DMS 273 treated with DMSO at 0.1 percent for 48 hours (cell line): ENCODE measurements around the gene DACH1.

Source experiments
- DNase-seq: peaks from one replicate; lab custom pipeline; 2025; lab: John Stamatoyannopoulos, UW

The DACH1 gene

DNA sequence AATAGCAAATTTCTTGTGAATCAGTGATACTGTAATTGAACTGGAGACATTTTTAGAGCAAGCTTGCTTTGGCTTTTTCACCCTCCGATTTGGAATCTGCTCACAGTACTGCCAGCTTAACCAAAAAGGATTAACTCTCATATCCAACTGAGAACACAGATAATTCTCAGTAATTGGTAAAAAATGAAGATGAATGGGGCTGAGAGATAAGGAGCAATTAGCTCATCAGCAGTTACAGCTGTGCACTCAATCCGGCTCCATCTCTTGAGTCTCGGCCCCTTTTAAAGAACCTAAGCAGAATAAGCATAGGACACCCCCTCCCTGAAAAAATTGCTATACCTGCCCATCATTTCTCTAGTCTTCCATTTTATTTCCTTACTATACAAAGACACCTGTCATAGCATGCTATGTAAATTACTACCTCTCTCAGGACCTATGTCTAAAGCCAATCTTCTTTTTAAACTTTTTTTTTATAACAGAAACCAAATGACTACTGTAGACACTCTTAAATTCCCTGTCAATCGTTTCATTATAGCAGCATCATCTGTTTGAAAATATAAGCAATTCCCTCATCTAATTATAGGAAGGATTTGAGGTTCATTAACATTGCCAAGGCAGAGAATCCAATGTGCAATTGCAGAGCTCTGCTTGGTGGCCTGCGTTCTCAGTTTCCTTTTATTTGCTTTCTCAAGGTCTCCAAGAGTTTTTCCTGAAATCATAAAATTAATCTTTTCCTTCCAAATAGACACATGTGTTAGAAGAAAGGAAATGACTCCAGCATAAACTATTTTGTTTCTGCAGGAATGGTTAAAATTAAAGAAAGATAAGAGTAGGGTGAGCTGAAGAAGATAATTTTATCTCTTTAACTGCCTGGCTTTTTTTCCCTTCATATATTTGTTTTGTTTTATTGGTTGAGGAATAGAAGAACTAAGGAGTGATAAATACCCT lies 242.1 kb downstream of the DACH1 start:
- DNase-seq = no peak

DNA sequence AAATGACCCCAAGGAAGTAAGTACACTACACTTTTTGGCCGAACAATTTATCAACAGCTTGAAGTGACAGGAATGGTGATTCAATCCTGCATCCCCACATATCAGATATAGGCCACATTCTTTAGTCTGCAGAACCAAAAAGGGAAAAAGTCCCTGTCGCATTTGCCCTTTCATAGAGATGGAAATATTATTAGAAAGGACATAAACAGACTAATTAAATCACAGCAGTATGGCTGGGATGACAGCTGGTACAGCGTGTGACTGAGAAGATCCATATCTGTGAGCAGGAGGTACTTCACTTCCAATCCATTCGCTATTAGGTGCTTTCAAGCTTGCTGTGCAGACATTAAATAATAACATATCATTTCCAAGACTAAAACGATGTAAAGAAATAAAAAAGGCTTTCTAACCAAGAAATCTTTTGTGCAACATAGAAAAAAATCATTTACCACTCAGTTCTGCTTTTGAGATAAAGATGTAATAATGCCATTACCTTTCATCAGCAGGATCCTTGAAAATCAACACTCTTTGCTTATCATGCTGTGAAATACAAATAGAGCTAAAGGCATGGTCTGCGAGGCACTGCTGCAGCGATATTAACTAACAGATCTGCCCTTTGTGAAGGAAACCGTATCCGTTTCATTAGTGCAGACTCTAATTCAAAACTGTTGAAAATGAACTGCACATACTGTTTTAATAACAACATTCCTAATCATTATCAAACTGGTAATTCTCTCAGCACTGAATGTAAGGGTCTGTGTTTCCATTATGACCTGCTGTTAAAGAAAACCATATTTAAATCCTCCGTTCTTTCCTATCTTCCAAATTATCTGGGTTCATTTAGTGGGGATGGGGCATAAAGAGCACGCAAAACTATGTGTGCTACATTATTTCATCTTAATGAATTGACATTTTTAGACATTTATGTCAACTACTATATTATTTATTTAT lies 245.6 kb downstream of the DACH1 start:
- DNase-seq = peak; percentile 77

DNA sequence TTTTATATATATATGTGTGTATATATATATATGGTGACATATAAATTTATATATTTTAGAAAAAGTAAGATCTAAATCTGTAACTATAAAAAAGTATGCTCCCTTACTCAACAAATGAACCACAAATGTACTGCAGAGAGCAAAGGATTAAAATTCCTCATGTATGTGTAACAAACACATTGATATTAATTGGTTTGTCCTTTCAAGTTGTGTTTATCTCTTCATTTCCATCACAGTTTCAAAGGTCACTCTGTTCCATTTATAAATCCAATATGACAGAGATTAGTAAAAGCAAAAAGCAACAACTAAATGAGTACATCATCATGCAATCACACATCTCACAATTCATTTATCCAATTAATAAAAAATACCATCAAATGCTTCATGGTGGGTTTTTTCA lies 247.9 kb downstream of the DACH1 start:
- DNase-seq = no peak

DNA sequence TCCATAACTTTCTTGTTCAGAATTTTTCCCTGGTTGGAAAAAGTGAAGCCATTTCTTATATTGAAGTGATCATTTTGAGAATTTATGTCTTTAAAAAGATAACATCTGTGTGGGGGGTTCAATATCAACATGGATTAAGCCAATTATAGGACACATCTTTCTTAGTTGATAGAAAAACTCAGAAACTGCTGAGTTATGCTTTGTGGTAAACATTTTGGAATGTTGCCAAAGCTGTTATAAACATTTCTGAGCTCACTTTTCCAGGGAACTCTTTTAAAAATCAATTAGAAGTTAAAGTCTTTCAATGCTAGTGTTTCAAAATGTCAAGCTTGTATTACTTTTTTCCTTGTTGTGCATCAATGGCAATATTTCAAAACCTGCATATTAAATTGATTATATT lies 248.8 kb downstream of the DACH1 start:
- no peak for DNase-seq

DNA sequence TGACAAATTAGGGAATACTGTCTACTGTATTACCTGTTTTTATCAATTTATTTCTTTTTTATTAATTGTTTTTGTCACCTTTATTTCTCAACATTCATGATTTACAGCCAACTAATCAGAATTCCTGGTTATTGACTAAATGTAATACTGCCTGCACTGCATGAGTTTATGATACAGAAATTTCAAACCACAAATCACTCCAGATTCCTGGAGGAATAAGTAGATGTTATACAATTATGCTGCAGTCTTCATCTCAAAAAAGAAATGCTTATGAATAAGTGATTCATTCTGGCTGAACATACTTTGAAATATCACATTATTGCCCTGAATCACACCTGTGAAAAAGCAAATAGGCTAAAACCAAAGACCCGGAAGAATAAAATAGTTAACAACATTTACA lies 249.7 kb downstream of the DACH1 start:
- no peak for DNase-seq

DNA sequence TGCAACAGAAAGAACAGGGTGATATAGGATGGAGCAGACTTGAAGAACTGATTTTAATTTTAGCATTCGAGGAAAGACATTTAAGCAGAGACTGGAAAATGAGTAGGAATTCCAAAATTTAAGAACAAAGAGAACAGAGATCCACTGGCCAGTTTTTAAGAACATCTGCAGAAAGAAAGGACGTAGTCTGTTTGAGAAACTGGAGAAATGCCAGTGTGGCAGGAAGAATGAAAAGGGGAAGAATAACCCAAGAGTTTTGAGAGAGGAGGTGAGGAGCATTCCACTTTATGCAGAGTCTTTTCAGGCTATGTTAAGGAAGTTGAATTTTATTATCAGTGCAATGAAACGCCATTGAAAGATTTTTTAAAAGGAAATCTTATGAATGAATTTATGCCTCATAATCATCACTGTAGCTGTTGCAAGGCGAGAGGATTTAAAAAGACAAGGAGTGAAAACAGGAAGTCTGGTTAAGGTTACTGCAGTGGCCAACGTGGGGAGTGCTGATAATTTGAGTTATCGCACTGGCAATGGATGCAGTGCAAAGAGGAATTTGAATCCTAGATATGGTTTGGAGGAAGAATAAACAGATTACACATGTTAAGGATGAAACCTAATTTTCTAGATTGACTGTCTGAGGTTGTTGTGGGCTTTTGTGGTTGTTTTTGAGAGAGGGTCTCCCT lies 253.8 kb downstream of the DACH1 start:
- DNase-seq = no peak

DNA sequence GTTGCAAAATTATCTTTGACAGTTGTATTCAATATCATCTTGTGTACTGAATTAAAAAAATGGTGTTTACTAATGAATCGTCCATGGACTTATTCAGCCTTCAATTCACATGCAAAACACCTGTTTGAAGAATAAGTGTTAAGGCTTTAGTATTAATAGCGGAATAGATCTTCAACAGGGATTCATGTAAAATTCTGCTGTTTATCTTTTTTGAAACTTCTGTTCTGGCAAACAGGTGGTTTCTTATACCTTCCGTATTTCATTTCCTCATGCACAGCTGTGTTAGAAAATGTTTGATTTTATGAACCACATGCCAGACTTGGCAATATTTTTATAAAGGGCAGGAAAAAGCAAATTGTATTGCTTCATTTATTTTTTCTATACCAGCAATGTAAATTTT lies 255.7 kb downstream of the DACH1 start:
- DNase-seq = no peak

DNA sequence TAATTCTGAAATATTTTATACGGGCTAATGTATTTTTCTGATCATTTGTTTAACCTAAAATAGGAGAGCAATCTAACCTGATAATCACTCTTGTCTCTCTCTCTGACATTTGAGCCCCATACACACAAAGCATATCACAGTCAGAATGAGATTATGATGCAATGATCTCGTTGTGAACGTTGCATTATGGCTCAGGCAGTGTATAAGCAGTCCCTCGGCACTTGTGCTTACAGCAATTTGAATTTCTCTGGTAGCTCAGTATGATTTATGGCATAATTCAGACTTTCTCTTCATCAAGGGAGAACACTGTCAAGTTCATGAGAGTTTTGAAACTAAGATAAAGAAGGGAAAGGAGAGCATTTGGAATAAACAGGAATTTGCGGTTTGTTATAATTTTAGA lies 256.1 kb downstream of the DACH1 start:
- DNase-seq = no peak

DNA sequence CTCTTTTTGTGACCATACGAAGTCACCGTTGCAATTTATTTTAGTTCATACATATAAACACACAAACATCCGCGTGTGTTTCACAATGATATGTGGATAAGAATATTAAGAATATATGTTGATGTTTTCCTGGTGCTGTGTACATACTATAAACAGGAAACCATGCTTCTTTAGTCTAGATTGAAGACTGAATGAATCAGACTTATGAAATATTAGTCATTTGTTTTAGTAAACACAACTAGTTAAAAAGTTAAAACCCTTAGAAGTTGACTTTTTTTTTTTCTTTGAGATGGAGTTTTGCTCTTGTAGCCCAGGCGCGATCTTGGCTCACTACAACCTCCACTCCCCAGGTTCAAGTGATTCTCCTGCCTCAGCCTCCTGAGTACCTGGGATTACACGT lies 257.7 kb downstream of the DACH1 start:
- DNase-seq = no peak

DNA sequence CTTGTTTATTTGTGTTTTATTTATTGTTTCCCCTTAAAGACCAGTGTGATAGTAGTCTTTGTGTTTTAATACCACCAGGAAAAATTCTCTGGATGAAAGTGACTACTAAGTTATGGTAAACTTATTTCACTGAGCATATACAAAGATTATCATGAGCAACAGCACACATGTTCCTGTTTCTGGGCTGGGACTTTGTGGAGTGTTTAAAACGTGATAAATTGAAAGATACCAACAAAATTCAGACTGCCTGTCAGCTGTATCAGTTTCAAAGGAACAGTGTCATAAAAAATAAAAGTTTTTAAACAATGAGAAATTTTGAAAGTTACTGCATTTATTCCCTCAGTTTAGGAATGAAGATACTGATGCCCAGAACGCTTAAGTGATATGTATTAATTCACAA lies 259.4 kb downstream of the DACH1 start:
- DNase-seq = no peak

DNA sequence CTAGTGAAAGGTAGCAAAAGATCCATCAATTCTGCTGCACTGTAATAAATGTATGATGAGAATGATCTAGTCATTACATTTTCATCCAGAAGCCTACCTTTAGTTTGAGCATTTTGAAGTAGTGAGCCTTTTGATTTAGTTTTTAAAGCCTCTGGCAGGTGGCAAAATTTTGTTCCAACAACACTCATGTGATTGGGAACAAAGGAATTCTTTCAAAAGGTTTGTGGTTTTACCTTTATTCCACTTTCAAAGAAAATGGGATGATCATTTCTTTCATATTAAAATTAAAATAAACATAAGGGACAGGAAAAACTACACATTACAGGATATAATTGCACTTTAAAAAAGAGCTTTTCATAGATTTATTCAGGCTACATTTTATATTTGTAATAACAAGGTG lies 260.2 kb downstream of the DACH1 start:
- DNase-seq = no peak

DNA sequence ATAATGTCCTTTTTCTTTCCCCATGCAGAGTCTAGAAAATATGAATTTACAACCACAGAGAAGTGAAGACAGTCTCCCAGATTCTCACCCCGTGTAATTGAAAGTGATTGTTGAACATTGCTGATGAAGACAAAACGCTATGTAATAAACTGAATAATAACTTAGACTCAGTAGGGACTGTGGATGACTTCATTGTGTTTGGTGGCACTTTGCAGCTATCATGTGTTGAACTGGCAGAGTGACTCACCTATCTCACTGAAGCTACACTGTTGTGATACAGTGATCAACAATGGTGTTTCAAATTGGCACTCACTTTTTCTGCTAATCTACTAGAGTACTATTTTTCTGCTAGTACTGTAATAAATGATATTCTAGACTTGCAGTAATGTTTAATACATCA lies 261.3 kb downstream of the DACH1 start:
- no peak for DNase-seq

DNA sequence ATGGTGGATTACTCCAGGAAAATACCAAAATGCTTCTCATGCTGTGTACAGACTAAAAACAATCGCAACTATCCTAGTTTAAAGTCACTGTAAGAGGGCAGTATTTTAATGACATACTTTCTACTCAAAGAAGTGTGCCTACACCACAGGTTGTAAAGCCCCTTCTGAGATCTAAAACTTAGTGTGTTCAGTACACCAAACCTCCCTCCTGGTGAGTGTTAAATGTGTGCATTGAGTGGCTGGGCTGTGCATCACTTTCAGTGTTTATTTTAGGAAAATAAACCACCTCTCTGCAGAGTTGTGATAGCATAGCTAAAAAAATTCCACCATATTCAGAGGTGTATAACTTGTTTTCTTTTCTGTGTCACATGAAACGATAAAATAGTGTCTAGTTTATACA lies 263.7 kb downstream of the DACH1 start:
- DNase-seq = no peak

DNA sequence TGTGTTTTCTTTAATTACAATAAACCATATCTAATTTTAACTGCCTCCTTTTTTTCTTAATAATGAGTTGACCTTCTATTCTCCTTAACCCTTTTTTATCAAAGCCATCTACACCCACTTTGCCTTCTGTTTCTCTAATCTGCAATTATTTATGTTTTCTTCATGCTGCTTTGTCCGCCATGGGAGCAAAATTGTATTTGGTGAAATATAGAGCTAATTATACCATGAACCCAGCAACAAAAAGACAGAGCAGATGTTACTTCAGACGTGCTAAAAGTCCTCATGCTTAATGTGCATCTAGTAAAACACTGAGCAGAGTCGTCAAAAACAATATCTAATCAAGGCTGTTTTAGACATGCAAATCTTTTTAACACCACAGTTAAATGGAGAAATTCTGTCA lies 264.7 kb downstream of the DACH1 start:
- peak; percentile 73 for DNase-seq

DNA sequence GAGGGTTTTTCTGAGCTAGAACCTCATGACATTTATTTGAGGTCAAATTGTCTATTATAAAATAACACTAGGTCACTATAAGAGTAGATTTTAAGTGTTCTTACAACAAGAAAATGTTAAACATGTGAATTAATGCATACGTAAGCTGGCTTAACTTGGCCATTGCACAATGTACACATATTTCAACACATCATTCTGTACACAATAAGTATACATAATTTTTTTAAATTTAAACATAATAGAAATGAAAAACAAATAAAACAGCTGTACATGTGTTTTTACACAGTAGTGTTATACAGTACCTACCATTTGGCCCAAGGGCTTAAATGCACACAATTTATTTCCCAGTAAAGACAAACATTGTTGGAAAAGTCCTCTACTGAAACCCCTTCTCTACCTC lies 269.9 kb downstream of the DACH1 start:
- DNase-seq = no peak

DNA sequence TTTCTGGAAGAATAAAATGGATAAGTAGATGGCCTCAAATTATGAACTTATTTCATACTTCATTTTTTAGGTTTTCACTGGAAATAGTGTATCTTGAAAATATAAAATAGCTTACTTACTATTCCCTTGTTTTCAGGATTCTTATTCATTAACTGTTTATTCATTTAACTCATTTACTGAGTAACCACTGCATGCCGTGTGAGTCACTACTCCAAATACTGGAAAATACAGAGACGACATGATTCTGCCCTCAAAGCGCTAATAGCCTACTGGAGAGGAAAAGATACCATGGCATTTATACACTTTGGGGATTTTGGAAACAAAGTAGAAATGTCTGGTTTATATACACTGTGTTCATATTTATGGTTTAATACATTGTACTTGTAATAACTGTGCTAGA lies 270.9 kb downstream of the DACH1 start:
- DNase-seq = no peak

DNA sequence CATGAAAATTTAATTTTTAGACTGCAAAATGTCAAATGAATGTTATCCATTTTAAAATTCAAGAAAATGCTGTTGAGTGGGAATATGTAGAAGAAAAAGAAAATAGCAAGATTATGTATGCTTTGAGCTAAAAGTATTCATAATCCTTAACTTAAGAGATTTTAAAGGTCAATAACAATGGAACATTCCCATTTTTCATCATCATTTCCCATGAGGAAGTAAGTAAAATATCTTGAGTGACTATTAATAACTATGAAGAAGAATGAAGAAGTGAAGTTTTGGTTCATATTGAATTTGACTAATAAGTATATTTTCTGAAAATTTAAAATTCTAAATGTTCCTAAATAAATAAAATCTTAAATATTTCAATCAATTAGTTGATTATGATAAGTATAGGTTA lies 273.4 kb downstream of the DACH1 start:
- no peak for DNase-seq

DNA sequence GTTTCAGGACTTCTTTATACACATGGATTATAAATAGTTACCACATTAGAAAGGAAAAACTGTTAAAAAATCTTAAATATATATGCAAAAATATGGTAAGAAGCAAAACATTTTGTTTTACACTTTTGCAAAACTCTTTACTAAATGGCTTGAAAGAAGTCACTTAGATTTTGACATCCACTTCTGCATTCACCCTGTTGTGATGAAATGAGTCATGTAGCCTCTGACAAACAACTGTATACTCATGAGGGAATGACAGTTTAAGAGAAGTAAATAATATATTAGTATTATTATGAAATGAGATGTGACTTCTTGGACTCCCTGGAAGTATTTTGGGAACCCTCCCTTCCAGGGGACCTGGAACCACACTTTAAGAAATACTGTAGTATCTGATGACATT lies 275.6 kb downstream of the DACH1 start:
- no peak for DNase-seq

DNA sequence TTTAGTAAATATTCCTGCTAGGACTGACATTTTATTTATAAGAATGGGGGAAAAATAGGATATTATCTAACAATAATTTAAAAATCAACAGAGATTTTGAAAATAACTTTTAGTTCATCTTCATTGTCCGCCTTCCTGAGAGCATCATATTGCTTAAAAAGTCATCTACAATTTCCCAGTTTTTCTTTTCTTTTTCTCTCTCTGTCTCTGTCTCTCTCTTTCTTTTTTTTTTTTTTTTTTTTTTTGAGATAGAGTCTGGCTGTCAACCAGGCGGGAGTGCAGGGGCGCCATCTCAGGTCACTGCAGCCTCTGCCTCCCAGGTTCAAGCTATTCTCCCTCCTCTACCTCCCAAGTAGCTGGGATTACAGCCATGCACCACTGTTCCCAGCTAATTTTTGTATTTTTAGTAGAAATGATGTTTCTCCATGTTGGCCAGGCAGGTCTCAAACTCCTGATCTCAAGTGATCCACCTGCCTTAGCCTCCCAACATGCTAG lies 276.3 kb downstream of the DACH1 start:
- no peak for DNase-seq

DNA sequence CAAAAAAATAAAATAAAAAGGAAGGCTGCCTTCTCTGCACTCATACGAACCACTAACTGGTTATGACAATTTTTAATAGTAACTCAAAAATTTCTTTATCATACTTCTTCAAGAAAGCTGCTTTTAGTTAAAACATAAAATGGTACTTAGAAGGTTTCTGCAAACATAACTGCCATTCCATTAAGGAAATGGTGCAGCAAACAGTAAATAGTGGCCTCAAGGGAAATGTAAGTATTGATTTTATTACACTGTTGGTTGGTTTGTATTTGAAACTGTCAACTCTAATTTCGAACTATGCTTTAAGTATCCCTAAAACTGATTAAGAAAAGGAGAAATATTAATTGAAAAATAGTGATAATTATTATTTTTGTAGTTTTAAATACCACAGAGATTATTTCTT lies 278.0 kb downstream of the DACH1 start:
- DNase-seq = no peak

DNA sequence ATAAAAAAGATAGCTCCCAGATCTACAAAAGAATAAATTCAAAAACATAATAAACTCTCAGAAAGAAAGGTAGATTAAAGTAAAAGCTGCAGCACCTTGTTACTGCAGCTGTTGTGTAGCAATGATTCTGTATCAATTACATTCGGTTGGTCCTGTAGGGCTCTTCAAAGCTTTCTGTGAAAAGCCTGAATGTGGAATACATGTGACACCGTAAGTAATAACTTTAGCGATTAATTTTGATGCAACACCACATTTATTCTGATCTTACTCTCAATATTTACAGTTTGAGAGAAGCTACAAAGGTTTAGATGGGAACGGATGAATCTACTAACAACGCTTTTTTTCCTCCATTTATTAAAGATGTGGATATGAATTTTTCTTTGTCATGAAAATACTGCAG lies 279.2 kb downstream of the DACH1 start:
- peak; percentile 53 for DNase-seq

DNA sequence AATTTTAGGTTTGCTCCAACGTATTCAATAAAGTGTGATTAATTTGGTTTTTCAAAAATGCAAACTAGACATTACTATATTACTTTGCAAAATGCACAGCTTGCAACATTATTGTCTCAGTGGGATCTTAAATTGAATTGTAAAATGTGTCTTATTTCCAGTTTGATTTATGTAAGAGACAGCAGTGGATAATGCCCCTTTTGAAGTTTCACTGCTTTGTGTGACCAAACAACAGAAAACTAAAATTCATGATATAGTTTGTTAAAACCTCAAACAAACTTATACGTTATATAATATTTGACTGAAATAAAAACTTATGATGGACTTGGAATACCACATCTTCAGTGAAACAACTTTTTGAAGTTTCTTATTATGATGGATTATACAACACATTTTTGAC lies 279.8 kb downstream of the DACH1 start:
- no peak for DNase-seq
